IPS-18c (cell line): Measurements from ENCODE around the gene SERINC5.
"Not testable (repeated sequence)": the region's sequence is repeated elsewhere in the genome, so short reads cannot be mapped to it uniquely, and the experiment has no call there.

Source experiments
- H3K4me3 ChIP-seq: 2 replicates; pipeline ENCODE4 v1.7.0; 2013; ENCODE audit warnings: low read depth, mild to moderate bottlenecking, low read length, moderate library complexity; ENCODE audit not compliant: insufficient read depth
- H3K9me3 ChIP-seq: one replicate; pipeline ENCODE4 v1.6.1; 2013; ENCODE audit warnings: mild to moderate bottlenecking, low read length, moderate library complexity; ENCODE audit not compliant: control insufficient read depth, insufficient read depth

Gene SERINC5

GRCh38 chr5:80140496-80140895 is 115.4 kb downstream of the SERINC5 start:
- Histone ChIP-seq H3K9me3 (no peaks in the 10 kb centered on the region), H3K4me3 (no peak overlapping the region)

- H3K4me3 ChIP-seq, result no peak overlapping the region
Observed at GRCh38 chr5:80139466-80139972, 116.3 kb downstream of the SERINC5 start.

GRCh38 chr5:80138486-80138885 is 117.4 kb downstream of the SERINC5 start:
- no peaks in the 10 kb centered on the region for H3K9me3 ChIP-seq
- H3K4me3 ChIP-seq, result no peak overlapping the region

More at GRCh38 chr5:80139466-80139972, 116.3 kb downstream of the SERINC5 start:
- H3K9me3 ChIP-seq, result no peaks in the 10 kb centered on the region

- not testable (repeated sequence) for H3K9me3 ChIP-seq, H3K4me3 ChIP-seq
Observed at GRCh38 chr5:80136798-80137197, 119.0 kb downstream of the SERINC5 start.

- H3K4me3 ChIP-seq, result no peak overlapping the region
- H3K9me3 ChIP-seq, result no peaks in the 10 kb centered on the region
Observed at GRCh38 chr5:80134876-80135275, 121.0 kb downstream of the SERINC5 start.

GRCh38 chr5:80129146-80129545 is 126.7 kb downstream of the SERINC5 start:
- no peak overlapping the region for H3K4me3 ChIP-seq
- no peaks in the 10 kb centered on the region for H3K9me3 ChIP-seq

GRCh38 chr5:80128141-80128540 is 127.7 kb downstream of the SERINC5 start:
- no peaks in the 10 kb centered on the region for H3K9me3 ChIP-seq
- no peak overlapping the region for H3K4me3 ChIP-seq

- H3K4me3 ChIP-seq, result no peak overlapping the region
- no peaks in the 10 kb centered on the region for H3K9me3 ChIP-seq
Observed at GRCh38 chr5:80127116-80127552, 128.7 kb downstream of the SERINC5 start.

- Histone ChIP-seq H3K9me3 (no peaks in the 10 kb centered on the region), H3K4me3 (no peak overlapping the region)
Observed at GRCh38 chr5:80125962-80126480, 129.8 kb downstream of the SERINC5 start.

- Histone ChIP-seq H3K4me3 (no peak overlapping the region), H3K9me3 (no peaks in the 10 kb centered on the region)
Observed at GRCh38 chr5:80125022-80125961, 130.6 kb downstream of the SERINC5 start.

- H3K4me3 ChIP-seq, result no peak overlapping the region
- H3K9me3 ChIP-seq, result no peaks in the 10 kb centered on the region
Observed at GRCh38 chr5:80124121-80124918, 131.5 kb downstream of the SERINC5 start.

- Histone ChIP-seq H3K9me3 (no peaks in the 10 kb centered on the region), H3K4me3 (no peak overlapping the region)
Observed at GRCh38 chr5:80122579-80122978, 133.3 kb downstream of the SERINC5 start.

- H3K4me3 ChIP-seq, result no peak overlapping the region
- H3K9me3 ChIP-seq, result no peaks in the 10 kb centered on the region
Observed at GRCh38 chr5:80119372-80119771, 136.5 kb downstream of the SERINC5 start.

GRCh38 chr5:80117446-80117845 is 138.4 kb downstream of the SERINC5 start:
- no peak overlapping the region for H3K4me3 ChIP-seq
- no peaks in the 10 kb centered on the region for H3K9me3 ChIP-seq

GRCh38 chr5:80116465-80116864 is 139.4 kb downstream of the SERINC5 start:
- H3K4me3 ChIP-seq, result no peak overlapping the region
- no peaks in the 10 kb centered on the region for H3K9me3 ChIP-seq

- Histone ChIP-seq H3K9me3 (no peaks in the 10 kb centered on the region), H3K4me3 (no peak overlapping the region)
Observed at GRCh38 chr5:80116000-80116399, 139.8 kb downstream of the SERINC5 start.

- Histone ChIP-seq H3K9me3 (no peaks in the 10 kb centered on the region), H3K4me3 (no peak overlapping the region)
Observed at GRCh38 chr5:80114860-80115259, 141.0 kb downstream of the SERINC5 start.
